GM18868 (cell line): ENCODE results near the gene PAX8.

Experiments used
- ATAC-seq: cut with Tn5 transposase; IDR thresholded peaks from one replicate; pipeline ENCODE4 v1.9.1; 2021; ENCODE audit warnings: mild to moderate bottlenecking, moderate library complexity; ENCODE audit not compliant: unreplicated experiment

Gene PAX8

GRCh38 chr2:113186433-113186796 is 92.3 kb downstream of the PAX8 start:
- ATAC-seq: no peak

- ATAC-seq: no peak
Observed at GRCh38 chr2:113185664-113186432, 92.9 kb downstream of the PAX8 start.

GRCh38 chr2:113184531-113185230 is 94.0 kb downstream of the PAX8 start:
- no peak for ATAC-seq

GRCh38 chr2:113183703-113184102 is 95.0 kb downstream of the PAX8 start:
- ATAC-seq: no peak

GRCh38 chr2:113183264-113183663 is 95.5 kb downstream of the PAX8 start:
- no peak for ATAC-seq

- ATAC-seq: no peak
Observed at GRCh38 chr2:113182471-113183260, 96.1 kb downstream of the PAX8 start.

- no peak for ATAC-seq
Observed at GRCh38 chr2:113181258-113182051, 97.3 kb downstream of the PAX8 start.

- no peak for ATAC-seq
Observed at GRCh38 chr2:113180131-113180946, 98.4 kb downstream of the PAX8 start.

- no peak for ATAC-seq
Observed at GRCh38 chr2:113179446-113180045, 99.2 kb downstream of the PAX8 start.

GRCh38 chr2:113178891-113179290 is 99.8 kb downstream of the PAX8 start:
- ATAC-seq: no peak

GRCh38 chr2:113178069-113178746 is 100.5 kb downstream of the PAX8 start:
- no peak for ATAC-seq

- no peak for ATAC-seq
Observed at GRCh38 chr2:113176696-113177355, 101.9 kb downstream of the PAX8 start.

- no peak for ATAC-seq
Observed at GRCh38 chr2:113175736-113176695, 102.7 kb downstream of the PAX8 start.

GRCh38 chr2:113175042-113175628 is 103.6 kb downstream of the PAX8 start:
- ATAC-seq: peak; percentile 64

- no peak for ATAC-seq
Observed at GRCh38 chr2:113174376-113174750, 104.4 kb downstream of the PAX8 start.

- peak; percentile 84 for ATAC-seq
Observed at GRCh38 chr2:113173542-113174375, 105.0 kb downstream of the PAX8 start, which contains the start of gene PSD4. Gene PSD4, plus strand, starts transcription at chr2:113173971. Its CDS starts 8,486 bp downstream, at chr2:113182457.
